ENCODE results near the gene SCAMP2. TPM values are rescaled to one million over a fixed set of nuclear protein-coding genes. Genes with fewer than 3 reads are reported as not detected.
"Not testable (repeated sequence)": the region's sequence is repeated elsewhere in the genome, so short reads cannot be mapped to it uniquely, and the experiment has no call there.

Gene SCAMP2
- total and polyA plus RNA-seq, 8 donors = 21.4 to 49.0 (median 33.8) TPM

DNA sequence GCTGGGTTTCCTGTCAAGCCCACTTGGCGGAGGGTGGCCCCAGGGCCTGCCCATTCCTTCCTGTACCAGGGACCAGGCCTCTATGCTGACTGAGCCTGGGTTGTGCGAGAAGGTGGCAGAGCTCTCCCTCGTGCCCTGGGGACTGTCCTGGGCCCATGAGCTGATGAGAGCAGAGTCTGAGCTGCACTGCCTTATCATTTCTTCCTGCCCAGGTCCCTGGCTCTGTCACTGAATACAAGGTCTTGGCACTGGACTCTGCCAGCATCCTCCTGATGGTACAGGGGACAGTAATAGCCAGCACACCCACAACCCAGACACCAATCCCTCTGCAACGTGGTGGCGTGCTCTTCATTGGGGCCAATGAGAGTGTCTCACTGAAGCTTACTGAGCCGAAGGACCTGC lies 24.1 kb upstream of the SCAMP2 start:
- no peak for DNase-seq
- WGBS, 2 donors = 82 to 83% methylated on average over 6 of the region's 6 CpGs
- intact Hi-C loops (cut with DNase I) = no loop called here
- Histone ChIP-seq H3K4me3 (no peak overlapping the region), H3K27me3 (no peaks in the 10 kb centered on the region), H3K27ac (no peak overlapping the region), H3K4me1 (peaks cover 0 to 12% (median 0%) of the 10 kb centered on the region in 3 donors), H3K9me3 (no peaks in the 10 kb centered on the region), H3K36me3 (peaks cover 0 to 12% (median 0%) of the 10 kb centered on the region in 3 donors)
- no peak for FAIRE-seq
- ATAC-seq = no peak
- no peak for TF ChIP-seq CTCF (IDR thresholded peaks at IDR 0.05)

DNA sequence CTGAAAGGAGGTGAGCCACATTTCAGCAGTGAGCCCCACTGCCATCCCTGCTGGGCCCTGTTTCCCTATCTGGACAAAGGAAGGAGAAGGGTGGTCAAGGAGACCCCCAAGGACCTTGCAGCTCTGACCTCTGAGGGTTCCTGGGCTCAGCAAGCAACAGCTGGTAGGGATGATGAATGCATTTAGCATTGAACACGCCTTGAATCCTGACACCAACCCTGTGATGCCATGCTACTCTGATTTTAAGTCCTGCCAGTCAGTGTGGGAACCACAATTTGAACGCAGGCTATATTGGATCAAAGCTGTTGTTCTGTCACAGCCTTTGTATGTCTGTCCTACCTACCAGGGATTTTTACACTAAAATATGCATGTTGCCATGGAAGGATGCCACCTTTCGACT lies 23.2 kb upstream of the SCAMP2 start:
- H3K9me3 ChIP-seq = no peaks in the 10 kb centered on the region
- intact Hi-C loops (cut with DNase I) = no loop called here
- peaks cover 0 to 15% (median 0%) of the 10 kb centered on the region in 3 donors for H3K4me1 ChIP-seq
- TF ChIP-seq CTCF (IDR thresholded peaks at IDR 0.05) = no peak
- peaks cover 0 to 9% (median 0%) of the 10 kb centered on the region in 3 donors for H3K36me3 ChIP-seq
- FAIRE-seq = no peak
- no peak for ATAC-seq
- WGBS, 2 donors = 87 to 89% methylated on average over 3 of the region's 3 CpGs
- H3K27me3 ChIP-seq = no peaks in the 10 kb centered on the region
- H3K27ac ChIP-seq = no peak overlapping the region
- DNase-seq = no peak
- H3K4me3 ChIP-seq = no peak overlapping the region

DNA sequence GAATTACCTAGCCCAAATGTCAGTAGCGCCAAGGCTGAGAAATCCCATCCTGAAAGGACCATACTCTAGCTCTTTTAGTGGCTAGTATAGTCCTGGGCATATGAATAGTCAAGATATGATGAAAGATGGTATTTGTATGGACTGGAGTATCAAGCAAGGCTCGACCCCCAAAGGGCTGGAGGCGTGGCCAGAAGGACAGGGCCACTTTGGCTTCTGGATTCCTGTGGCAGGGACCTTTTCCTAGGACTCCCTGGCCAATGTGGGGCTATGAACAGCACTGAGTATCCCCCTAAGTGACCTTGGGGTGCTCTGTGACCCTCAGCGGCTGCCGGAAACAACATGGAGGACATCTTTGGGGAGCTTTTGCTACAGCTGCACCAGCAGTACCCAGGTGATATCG lies 22.7 kb upstream of the SCAMP2 start:
- Histone ChIP-seq H3K4me3 (no peak overlapping the region), H3K4me1 (peaks cover 0 to 19% (median under 1%) of the 10 kb centered on the region in 3 donors), H3K27ac (no peak overlapping the region), H3K9me3 (no peaks in the 10 kb centered on the region), H3K27me3 (no peaks in the 10 kb centered on the region), H3K36me3 (peaks cover 0 to 9% (median 0%) of the 10 kb centered on the region in 3 donors)
- ATAC-seq (no peak), FAIRE-seq (no peak), DNase-seq (no peak)
- intact Hi-C loops (cut with DNase I) = no loop called here
- TF ChIP-seq CTCF (IDR thresholded peaks at IDR 0.05) = no peak
- 91 to 96% methylated on average over 6 of the region's 6 CpGs for WGBS, 2 donors

DNA sequence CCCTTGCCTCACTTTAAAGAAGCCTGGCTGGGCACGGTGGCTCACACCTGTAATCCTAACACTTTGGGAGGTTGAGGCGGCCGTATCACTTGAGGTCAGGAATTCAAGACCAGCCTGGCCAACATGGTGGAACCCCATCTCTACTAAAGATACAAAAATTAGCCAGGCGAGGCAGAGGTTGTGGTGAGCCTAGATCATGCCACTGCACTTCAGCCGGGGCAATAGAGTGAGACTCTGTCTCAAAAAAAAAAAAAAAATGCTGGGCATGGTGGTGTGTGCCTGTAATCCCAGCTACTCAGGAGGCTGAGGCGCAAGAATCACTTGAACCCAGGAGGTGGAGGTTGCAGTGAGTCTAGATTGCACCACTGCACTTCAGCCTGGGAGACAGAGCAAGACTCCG lies 21.2 kb upstream of the SCAMP2 start:
- FAIRE-seq; H3K27me3 ChIP-seq; H3K9me3 ChIP-seq; intact Hi-C loops (cut with DNase I); DNase-seq; H3K36me3 ChIP-seq; ATAC-seq; H3K27ac ChIP-seq; H3K4me3 ChIP-seq: not testable (repeated sequence)
- H3K4me1 ChIP-seq = peaks cover 0 to 23% (median 4%) of the 10 kb centered on the region in 3 donors
- WGBS, 2 donors = 95 to 96% methylated on average over 7 of the region's 7 CpGs

GRCh38 chr15:74893627-74894026 lies 20.5 kb upstream of the SCAMP2 start:
- FAIRE-seq (no peak), DNase-seq (no peak), ATAC-seq (no peak)
- H3K9me3 ChIP-seq = no peaks in the 10 kb centered on the region
- intact Hi-C loops (cut with DNase I) = no loop called here
- H3K4me1 ChIP-seq = peaks cover 0 to 23% (median 4%) of the 10 kb centered on the region in 3 donors
- no peak overlapping the region for H3K27ac ChIP-seq
- TF ChIP-seq CTCF (IDR thresholded peaks at IDR 0.05) = no peak
- H3K27me3 ChIP-seq = no peaks in the 10 kb centered on the region
- no peaks in the 10 kb centered on the region for H3K36me3 ChIP-seq
- H3K4me3 ChIP-seq = no peak overlapping the region
- 89 to 90% methylated on average over 3 of the region's 3 CpGs for WGBS, 2 donors

All from pancreas (tissue), 10 donors.